Mononuclear cell (primary cell): ENCODE measurements around the gene RNF208. TPM values are rescaled to one million over a fixed set of nuclear protein-coding genes. Genes with fewer than 3 reads are reported as not detected.

Experiments
- H3K27me3 ChIP-seq: 2 replicates; pipeline ENCODE4 v1.6.0; 2011; ENCODE audit warnings: low read length, control low read depth; ENCODE audit not compliant: insufficient read depth
- H3K4me1 ChIP-seq: 2 replicates; pipeline ENCODE4 v1.5.1; 2011; ENCODE audit warnings: mild to moderate bottlenecking, low read length, control low read depth; ENCODE audit not compliant: insufficient read depth
- H3K4me3 ChIP-seq: 2 replicates; pipeline ENCODE4 v1.5.1; 2011; ENCODE audit warnings: mild to moderate bottlenecking, low read length, moderate library complexity
- H3K9me3 ChIP-seq: 2 replicates; pipeline ENCODE4 v1.5.1; 2011; ENCODE audit warnings: low read depth, mild to moderate bottlenecking, control low read depth, low read length
- total RNA-seq: library from RNA; depleted of rRNA; stranded (reverse); fragments of >200 nt; gene quantifications from one replicate; pipeline ENCODE4 v1.2.3, GENCODE V29; 2012

Gene RNF208
- total RNA-seq, 1 donor = 0.31 TPM

- H3K9me3 ChIP-seq = no peaks in the 10 kb centered on the region
- no peaks in the 10 kb centered on the region for H3K4me1 ChIP-seq
- H3K4me3 ChIP-seq = no peak overlapping the region
- no peaks in the 10 kb centered on the region for H3K27me3 ChIP-seq
Observed at GRCh38 chr9:137178201-137178938, 43.7 kb downstream of the RNF208 start.

DNA sequence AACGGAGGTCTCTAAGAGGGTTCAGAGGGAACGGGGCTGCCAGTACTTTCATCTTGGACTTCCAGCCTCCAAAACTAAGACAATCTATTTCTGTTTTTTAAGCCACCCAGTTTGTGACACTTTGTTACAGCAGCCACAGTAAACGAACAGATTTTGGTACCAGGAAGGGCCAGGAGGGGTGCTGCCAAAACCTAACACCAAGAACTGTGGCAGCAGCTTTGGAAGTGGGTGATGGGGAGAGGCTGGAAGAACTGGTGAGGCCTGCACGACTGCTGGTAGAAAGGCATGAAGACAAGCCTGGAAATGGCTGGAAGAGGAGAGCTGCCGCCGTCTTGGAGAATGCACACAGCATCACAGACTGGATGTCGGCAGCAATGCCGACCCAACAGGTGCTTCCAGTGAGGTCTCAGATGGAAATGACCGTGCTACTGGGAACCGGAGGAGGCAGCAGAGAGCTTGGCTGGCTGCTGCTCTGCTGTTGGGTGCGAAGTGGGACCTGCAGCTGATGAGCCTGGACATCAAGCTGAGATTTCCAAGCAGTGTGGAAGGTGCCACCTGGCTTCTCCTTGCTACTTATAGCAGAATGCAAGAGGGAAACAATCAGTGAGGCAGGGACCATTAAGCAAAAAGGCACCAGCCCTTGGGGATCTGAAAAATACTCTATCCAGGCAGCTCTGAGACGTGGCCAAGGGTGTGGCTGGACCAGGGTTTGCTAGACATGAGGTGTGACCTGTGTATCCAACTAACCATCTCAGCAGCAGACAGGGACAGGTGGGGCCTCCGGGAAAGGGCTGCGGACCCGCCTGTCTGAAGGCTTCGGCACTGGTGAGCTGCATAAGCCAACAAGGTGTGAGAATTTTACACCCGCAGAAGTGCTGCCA is 45.5 kb downstream of the RNF208 start:
- no peaks in the 10 kb centered on the region for H3K9me3 ChIP-seq
- H3K4me1 ChIP-seq = no peaks in the 10 kb centered on the region
- H3K27me3 ChIP-seq = peaks cover 2% of the 10 kb centered on the region
- H3K4me3 ChIP-seq = no peak overlapping the region

GRCh38 chr9:137175345-137175961 is 46.6 kb downstream of the RNF208 start:
- no peak overlapping the region for H3K4me3 ChIP-seq
- peaks cover 7% of the 10 kb centered on the region for H3K27me3 ChIP-seq
- no peaks in the 10 kb centered on the region for H3K9me3 ChIP-seq
- no peaks in the 10 kb centered on the region for H3K4me1 ChIP-seq

DNA sequence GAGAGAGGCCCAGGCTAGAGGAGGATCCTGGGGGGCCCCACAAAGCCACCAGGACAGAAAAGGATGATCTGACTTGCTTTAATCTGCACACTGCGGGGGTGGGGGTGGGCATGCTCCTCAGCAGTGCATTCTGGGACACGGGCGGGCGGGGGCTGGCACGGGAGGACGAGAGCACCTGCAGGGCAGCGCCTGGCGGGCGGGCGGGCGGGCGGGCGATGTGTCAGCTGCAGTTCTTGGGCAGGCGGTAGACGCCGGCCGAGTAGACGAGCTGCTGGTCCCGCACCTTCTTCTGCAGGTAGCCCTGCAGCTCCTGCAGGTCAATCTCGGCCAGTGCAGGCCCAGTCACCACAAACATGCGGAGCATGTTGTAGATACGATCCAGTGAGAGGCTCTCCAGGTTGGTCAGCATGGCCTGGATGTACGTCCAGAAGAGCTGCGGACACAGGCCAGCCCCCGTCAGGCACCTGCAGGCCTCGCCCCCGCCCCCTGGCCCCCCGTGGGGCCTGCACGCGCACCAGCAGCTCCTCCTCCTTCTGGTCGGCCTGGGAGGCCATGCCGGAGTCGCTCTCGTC is 47.2 kb downstream of the RNF208 start:
- Histone ChIP-seq H3K4me1 (no peaks in the 10 kb centered on the region), H3K27me3 (peaks cover 13% of the 10 kb centered on the region), H3K4me3 (no peak overlapping the region), H3K9me3 (no peaks in the 10 kb centered on the region)

- Histone ChIP-seq H3K9me3 (no peaks in the 10 kb centered on the region), H3K4me3 (no peak overlapping the region), H3K27me3 (peaks cover 17% of the 10 kb centered on the region), H3K4me1 (peaks cover 6% of the 10 kb centered on the region)
Observed at GRCh38 chr9:137173796-137174664, 48.0 kb downstream of the RNF208 start.

DNA sequence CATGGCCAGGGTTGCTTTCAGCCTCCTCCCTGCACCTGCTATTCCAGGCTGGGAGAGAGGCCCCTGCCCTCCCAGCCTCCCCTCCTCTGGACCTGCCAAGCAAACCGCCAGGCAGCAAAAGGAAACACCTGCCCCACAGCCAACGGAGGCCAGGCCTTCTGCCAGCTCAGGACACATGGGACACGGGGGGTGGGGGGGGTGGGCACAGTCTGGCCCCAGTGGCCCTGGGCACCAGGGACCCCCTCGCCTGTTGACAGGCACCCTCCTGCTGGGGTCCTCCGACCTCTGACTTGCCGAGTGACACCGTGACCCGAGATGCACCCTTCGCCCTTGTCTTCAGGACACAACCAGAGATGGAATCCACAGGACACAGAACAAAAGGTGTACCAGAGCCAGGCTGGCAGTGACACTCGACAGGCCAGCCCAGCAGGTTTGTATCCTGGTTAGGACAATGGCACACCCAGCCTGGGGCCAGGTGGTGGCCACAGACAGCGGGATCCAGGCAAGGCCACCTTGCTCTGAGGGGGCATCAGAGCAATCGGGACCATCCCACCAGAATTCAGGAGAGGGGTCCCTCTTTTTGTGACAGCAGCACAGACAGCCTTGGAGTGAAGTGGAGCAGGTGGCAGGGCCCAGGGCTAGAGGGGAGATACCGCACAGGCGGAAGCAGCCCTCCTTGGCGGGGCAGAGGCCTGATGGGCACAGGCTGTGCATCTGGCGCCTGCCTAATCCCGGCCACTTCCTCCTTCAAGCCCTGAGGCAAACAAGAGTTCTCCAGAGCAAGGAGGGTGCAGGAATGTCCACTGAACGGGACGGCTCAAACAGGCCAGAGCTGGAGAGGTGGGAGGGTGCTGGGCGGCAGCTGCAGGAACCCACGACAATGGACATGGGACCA is 48.9 kb downstream of the RNF208 start:
- H3K9me3 ChIP-seq = no peaks in the 10 kb centered on the region
- H3K4me3 ChIP-seq = no peak overlapping the region
- H3K4me1 ChIP-seq = peaks cover 7% of the 10 kb centered on the region
- H3K27me3 ChIP-seq = peaks cover 17% of the 10 kb centered on the region

GRCh38 chr9:137171149-137171900 is 50.7 kb downstream of the RNF208 start:
- Histone ChIP-seq H3K4me3 (no peak overlapping the region), H3K9me3 (no peaks in the 10 kb centered on the region), H3K4me1 (peaks cover 7% of the 10 kb centered on the region), H3K27me3 (peaks cover 24% of the 10 kb centered on the region)

DNA sequence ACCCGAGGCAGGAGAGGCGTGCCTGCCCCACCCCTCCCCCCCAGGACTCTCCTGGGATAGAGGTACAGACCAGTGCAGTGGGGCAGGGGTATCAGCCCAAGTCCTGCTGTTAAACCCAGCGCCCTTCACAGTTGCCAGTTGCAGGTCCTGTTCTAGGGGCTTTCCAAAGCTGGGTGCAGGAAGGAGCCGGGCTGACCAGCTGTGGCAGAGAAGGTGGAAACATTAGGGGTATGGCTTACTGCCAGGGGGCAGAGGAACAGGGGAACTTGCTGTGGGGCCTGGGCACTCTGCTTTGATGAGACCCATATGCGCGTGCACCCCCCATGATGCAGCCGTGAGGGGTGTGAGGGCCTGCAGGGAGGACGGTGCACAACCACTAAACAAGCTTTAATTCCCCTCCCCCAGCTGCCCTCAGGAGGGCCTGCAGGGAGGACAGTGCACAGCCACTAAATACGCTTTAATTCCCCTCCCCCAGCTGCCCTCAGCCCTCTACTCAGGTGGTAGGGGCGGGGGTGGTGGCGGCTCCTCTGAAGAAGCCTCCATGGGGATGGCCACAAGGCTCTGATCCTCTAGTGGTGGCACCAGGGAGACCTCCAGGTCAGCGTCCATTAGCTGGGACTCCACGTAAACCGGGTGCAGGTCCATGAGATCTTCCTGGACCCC is 51.4 kb downstream of the RNF208 start:
- peaks cover 7% of the 10 kb centered on the region for H3K4me1 ChIP-seq
- no peaks in the 10 kb centered on the region for H3K9me3 ChIP-seq
- peaks cover 26% of the 10 kb centered on the region for H3K27me3 ChIP-seq
- no peak overlapping the region for H3K4me3 ChIP-seq

Other genes with a start within 250 kb of the RNF208 start
- 10.8 TPM for gene PTGDS, start 244.7 kb downstream of the RNF208 start, total RNA-seq
- 0.10 TPM for gene LCNL1, start 239.2 kb downstream of the RNF208 start, total RNA-seq
- 23.6 TPM for gene PAXX, start 229.8 kb downstream of the RNF208 start, total RNA-seq
- 3.4 TPM for gene CLIC3, start 225.7 kb downstream of the RNF208 start, total RNA-seq
- gene ABCA2, start 194.0 kb downstream of the RNF208 start, total RNA-seq = 14.7 TPM
- gene FUT7, start 190.2 kb downstream of the RNF208 start, total RNA-seq = 2.6 TPM
- gene NPDC1, start 176.1 kb downstream of the RNF208 start, total RNA-seq = 2.5 TPM
- not detected for gene ENTPD2, start 168.2 kb downstream of the RNF208 start, total RNA-seq
- gene SAPCD2, start 151.7 kb downstream of the RNF208 start, total RNA-seq = 3.3 TPM
- gene UAP1L1, start 144.7 kb downstream of the RNF208 start, total RNA-seq = 6.2 TPM
- 30.3 TPM for gene MAN1B1, start 135.3 kb downstream of the RNF208 start, total RNA-seq
- 86.9 TPM for gene DPP7, start 107.5 kb downstream of the RNF208 start, total RNA-seq
- gene GRIN1, start 83.1 kb downstream of the RNF208 start, total RNA-seq = not detected
- gene LRRC26, start 52.2 kb downstream of the RNF208 start, total RNA-seq = 0.21 TPM
- gene TMEM210, start 50.2 kb downstream of the RNF208 start, total RNA-seq = not detected
- gene ANAPC2, start 33.7 kb downstream of the RNF208 start, total RNA-seq = 36.7 TPM
- gene SSNA1, start 33.6 kb downstream of the RNF208 start, total RNA-seq = 38.2 TPM
- gene TPRN, start 21.5 kb downstream of the RNF208 start, total RNA-seq = 2.4 TPM
- 21.1 TPM for gene TMEM203, start 16.6 kb downstream of the RNF208 start, total RNA-seq
- 9.2 TPM for gene NDOR1, start 16.5 kb downstream of the RNF208 start, total RNA-seq
- 0.21 TPM for gene CYSRT1, start 2.9 kb upstream of the RNF208 start, total RNA-seq
- gene RNF224, start 5.3 kb upstream of the RNF208 start, total RNA-seq = 0.10 TPM
- not detected for gene SLC34A3, start 8.7 kb upstream of the RNF208 start, total RNA-seq
- gene TUBB4B, start 19.0 kb upstream of the RNF208 start, total RNA-seq = 67.9 TPM
- gene STPG3, start 29.0 kb upstream of the RNF208 start, total RNA-seq = not detected
- 20.9 TPM for gene NELFB, start 33.1 kb upstream of the RNF208 start, total RNA-seq
- gene TOR4A, start 55.5 kb upstream of the RNF208 start, total RNA-seq = 5.4 TPM
- gene NRARP, start 80.0 kb upstream of the RNF208 start, total RNA-seq = 1.8 TPM
- 6.1 TPM for gene EXD3, start 200.9 kb upstream of the RNF208 start, total RNA-seq
- gene NOXA1, start 201.2 kb upstream of the RNF208 start, total RNA-seq = 2.2 TPM
- gene ENTPD8, start 219.1 kb upstream of the RNF208 start, total RNA-seq = not detected
- gene NSMF, start 237.1 kb upstream of the RNF208 start, total RNA-seq = 23.7 TPM